ENCODE measurements around the gene ERI3.

ERI3 gene

GRCh38 chr1:44239961-44240371, 115.1 kb downstream of the ERI3 start:
- FAIRE-seq: no peak
- no peak for DNase-seq (ENCODE audit: insufficient read length, low spot score)

GRCh38 chr1:44239331-44239960, 115.6 kb downstream of the ERI3 start:
- FAIRE-seq (no peak), DNase-seq (ENCODE audit: insufficient read length, low spot score) (no peak)

DNA sequence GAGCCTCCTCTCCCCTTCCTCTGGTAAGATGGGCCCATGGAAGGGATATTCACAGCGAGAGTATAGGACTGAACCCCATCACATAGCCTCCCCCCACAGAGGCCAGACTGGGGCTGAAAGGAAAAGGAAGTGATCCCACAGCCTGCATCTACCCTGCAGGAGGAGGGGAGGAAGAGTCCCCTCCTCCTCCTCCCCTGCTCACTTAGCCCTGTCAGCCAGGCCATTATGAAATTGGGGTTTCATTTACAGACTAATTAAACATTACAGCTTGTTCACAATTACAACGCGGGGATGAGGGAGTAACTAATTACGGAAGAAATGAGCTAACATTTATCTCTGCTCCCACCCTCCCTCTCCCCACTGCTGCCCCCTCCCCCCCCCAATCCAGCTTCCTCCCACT, 116.4 kb downstream of the ERI3 start:
- no peak for FAIRE-seq

DNA sequence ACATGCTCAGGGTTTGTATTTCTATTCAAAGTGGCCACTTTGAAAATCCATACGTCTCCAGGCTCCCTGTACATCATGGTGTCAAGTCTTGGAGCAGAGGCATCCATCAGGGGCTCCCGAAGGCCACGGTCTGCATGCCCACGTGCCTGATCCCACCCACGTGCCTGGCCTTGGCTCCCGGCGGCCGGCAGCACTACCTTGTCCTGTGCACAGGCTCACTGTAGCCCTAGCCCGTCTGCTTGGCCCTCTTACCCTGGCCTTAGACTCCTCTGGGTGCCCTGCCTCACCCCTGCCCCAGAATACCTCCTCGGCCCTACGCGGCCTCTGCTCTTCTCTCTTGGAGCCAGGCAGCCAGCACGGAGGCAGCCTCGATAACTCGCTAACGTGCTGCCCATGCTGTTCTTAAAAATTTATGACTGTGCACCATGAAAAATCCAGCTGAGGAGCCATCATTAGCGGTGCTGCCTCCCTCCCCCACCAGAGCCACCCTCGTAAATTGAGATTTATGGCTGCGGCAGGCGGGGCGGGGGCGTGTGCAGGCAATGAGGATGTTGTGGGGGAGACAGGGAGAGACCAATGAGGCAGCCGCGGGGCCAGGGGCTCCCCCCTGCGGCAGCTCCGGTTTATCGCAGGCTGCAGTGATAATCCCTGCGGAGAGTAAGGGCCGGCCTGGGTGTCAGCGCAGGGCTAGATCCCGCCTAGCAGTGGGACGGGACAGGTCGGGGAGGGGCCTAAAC, 117.2 kb downstream of the ERI3 start:
- FAIRE-seq: no peak
- DNase-seq (ENCODE audit: insufficient read length, low spot score): peak; percentile 74

More for the DNA sequence above, 116.4 kb downstream of the ERI3 start:
- DNase-seq (ENCODE audit: insufficient read length, low spot score): no peak

DNA sequence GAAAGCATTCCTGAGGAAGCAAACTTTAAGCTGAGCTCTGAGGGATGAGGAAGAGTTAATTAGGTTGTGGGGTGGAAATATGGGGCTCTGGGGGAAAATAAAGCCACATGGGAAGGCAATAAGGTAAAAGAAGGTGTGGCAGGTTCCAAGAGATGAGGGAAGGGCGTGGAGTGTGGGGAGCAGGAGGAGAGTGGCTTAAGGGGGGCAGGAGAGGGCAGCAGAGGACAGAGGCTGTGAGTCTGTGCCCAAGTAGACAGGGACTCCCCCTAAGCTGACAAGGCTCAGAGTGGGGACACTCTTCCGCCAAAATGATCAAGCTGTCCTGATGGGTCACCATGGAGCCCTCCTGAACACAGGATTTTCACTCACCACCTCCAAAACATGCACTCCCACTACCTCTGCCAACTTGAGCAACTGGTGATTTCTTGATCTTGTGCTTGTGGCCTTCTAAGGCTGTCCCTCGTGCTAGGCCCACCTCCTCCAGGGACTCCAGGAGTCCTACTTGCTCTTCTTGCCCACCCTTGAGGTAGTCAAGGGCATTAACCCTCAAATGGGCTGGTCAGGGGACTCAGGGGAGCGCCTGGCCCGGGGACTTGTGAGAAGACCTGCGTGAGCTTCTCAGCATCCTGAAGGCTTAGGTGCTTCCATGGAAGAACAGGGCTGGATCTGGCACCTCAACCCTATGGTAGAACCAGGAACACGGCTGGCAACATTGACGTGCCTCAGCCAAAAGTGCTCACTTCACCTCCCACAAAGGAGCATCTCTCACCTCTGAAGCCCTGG, 118.4 kb downstream of the ERI3 start:
- FAIRE-seq (no peak), DNase-seq (ENCODE audit: insufficient read length, low spot score) (no peak)

GRCh38 chr1:44235808-44236207, 119.2 kb downstream of the ERI3 start:
- no peak for FAIRE-seq
- no peak for DNase-seq (ENCODE audit: insufficient read length, low spot score)

- FAIRE-seq (no peak), DNase-seq (ENCODE audit: insufficient read length, low spot score) (no peak)
These were observed 121.5 kb downstream of the ERI3 start for GRCh38 chr1:44233593-44233992.

GRCh38 chr1:44230796-44231195, 124.3 kb downstream of the ERI3 start:
- FAIRE-seq (no peak), DNase-seq (ENCODE audit: insufficient read length, low spot score) (no peak)

- FAIRE-seq (no peak), DNase-seq (ENCODE audit: insufficient read length, low spot score) (no peak)
These were observed 125.5 kb downstream of the ERI3 start for GRCh38 chr1:44229435-44230167.

GRCh38 chr1:44228218-44228617, 126.8 kb downstream of the ERI3 start:
- FAIRE-seq (no peak), DNase-seq (ENCODE audit: insufficient read length, low spot score) (no peak)

- DNase-seq (ENCODE audit: insufficient read length, low spot score) (no peak), FAIRE-seq (no peak)
These were observed 127.8 kb downstream of the ERI3 start for GRCh38 chr1:44227211-44227610.

- no peak for FAIRE-seq
- no peak for DNase-seq (ENCODE audit: insufficient read length, low spot score)
These were observed 129.3 kb downstream of the ERI3 start for GRCh38 chr1:44225761-44226160.

DNA sequence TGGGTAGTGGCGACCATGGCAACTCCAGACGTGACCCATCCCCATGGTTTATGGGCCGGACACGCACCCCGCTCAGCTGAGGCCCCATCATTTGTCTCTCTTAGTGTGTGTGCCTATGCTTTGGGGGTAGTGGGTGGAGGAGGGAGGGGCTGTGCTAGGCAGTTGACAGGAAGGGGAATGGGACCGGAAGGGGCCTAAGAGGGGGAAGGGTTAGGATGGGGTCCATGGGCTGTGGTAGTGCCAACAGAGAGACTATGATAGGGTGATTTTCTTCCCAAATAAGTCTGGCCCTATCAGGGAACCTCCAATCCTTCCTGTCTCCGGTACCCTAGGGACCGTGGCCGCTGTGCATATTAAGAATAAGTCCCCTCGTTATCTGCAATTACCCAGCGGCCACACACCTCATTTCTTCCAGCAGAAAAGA, 131.9 kb downstream of the ERI3 start:
- DNase-seq (ENCODE audit: insufficient read length, low spot score) (no peak), FAIRE-seq (no peak)

- FAIRE-seq (no peak), DNase-seq (ENCODE audit: insufficient read length, low spot score) (no peak)
These were observed 132.5 kb downstream of the ERI3 start for GRCh38 chr1:44222397-44223186.

DNA sequence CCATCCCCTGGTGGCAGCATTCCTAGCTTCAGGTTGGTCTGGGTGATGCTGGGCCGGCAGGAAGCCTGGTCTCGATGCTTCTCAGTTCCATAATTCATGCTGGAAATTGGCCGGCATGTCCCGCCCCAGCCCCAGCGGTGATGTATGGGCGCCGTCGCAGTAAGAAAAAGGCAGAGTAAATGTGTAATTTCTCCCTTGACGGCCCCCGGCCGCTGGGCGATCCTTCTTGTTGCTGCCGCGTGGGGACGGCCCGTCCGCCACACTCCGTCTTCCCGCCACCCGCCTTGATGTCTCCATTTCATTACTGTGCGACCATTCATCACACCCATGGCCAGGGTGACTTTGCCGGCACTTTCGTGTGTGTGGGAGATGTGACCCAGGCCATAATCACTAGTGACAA, 133.3 kb downstream of the ERI3 start:
- FAIRE-seq (no peak), DNase-seq (ENCODE audit: insufficient read length, low spot score) (no peak)

- FAIRE-seq (no peak), DNase-seq (ENCODE audit: insufficient read length, low spot score) (no peak)
These were observed 134.3 kb downstream of the ERI3 start for GRCh38 chr1:44220755-44221154.

- DNase-seq (ENCODE audit: insufficient read length, low spot score) (no peak), FAIRE-seq (no peak)
These were observed 134.9 kb downstream of the ERI3 start for GRCh38 chr1:44220001-44220751.

DNA sequence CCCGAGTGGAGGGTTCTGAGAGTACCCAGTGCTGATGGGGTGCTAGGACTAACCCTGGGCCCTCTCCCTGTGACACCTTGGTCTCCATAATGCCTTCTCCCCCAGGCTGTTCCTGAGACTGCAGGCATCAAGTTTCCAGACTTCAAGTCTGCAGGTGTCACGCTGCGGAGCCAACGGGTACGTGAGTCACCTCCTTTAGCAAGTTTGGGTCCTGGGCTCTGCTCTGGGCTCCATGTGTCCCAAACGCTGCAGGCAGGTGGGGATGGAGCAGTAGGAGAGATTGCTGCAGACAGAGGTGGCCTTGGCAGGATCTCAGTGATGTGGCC, 135.8 kb downstream of the ERI3 start:
- FAIRE-seq: no peak

GRCh38 chr1:44218503-44219300, 136.4 kb downstream of the ERI3 start:
- DNase-seq (ENCODE audit: insufficient read length, low spot score) (no peak), FAIRE-seq (no peak)

More for the DNA sequence above, 135.8 kb downstream of the ERI3 start:
- no peak for DNase-seq (ENCODE audit: insufficient read length, low spot score)

Data from GM19239 (cell line).